Spinal cord (tissue), 10 donors: ENCODE measurements around the gene SRRM2. TPM values are rescaled to one million over a fixed set of nuclear protein-coding genes. Genes with fewer than 3 reads are reported as not detected.

Source experiments
- DNase-seq, 6 donors: peaks; one replicate each; pipeline versions ENCODE4 v3.0.0 to v3.0.0-alpha.2; 2013 to 2015; ENCODE audit warnings: low spot score in 6 of 6, low read depth in 4 of 6
- H3K27ac ChIP-seq: one replicate; pipeline ENCODE4 v1.5.1; 2013; ENCODE audit warnings: low read depth, low read length, control low read depth
- H3K27me3 ChIP-seq: one replicate; pipeline ENCODE4 v1.6.1; 2013; ENCODE audit warnings: low read length; ENCODE audit not compliant: control insufficient read depth, insufficient read depth
- H3K36me3 ChIP-seq: one replicate; pipeline ENCODE4 v1.6.1; 2013; ENCODE audit warnings: low read length; ENCODE audit not compliant: control insufficient read depth, insufficient read depth
- H3K4me1 ChIP-seq: one replicate; pipeline ENCODE4 v1.6.1; 2013; ENCODE audit warnings: low read length; ENCODE audit not compliant: control insufficient read depth, insufficient read depth
- H3K4me3 ChIP-seq: one replicate; pipeline ENCODE4 v1.5.1; 2013; ENCODE audit warnings: low read depth, low read length, control low read depth
- H3K9me3 ChIP-seq: one replicate; pipeline ENCODE4 v1.6.1; 2013; ENCODE audit warnings: low read length; ENCODE audit not compliant: control insufficient read depth, insufficient read depth
- WGBS: methylation state at CpG from one replicate; pipeline ENCODE4 v1.1.5; 2013; ENCODE audit warnings: missing lambda C conversion rate; ENCODE audit not compliant: insufficient coverage; 5-methylcytosine and 5-hydroxymethylcytosine counted together
- polyA plus RNA-seq, 2 donors: library from polyadenylated mRNA; unstranded; fragments of 120-200 nt; gene quantifications; one replicate each; pipeline ENCODE4 v1.2.1, GENCODE V29; 2013; ENCODE audit not compliant: insufficient read length in 2 of 2
- total RNA-seq, 2 donors: library from RNA; depleted of rRNA in 1 of 2; stranded (reverse); fragments of 120-200 nt in 1 of 2; fragments of >200 nt in 1 of 2; gene quantifications; one replicate each; pipeline versions ENCODE4 v1.2.3 to v1.2.4, GENCODE V29; 2013 to 2014
- donor health status: healthy.

SRRM2 gene
- total and polyA plus RNA-seq, 4 donors = 105 to 610 (median 326) TPM

DNA sequence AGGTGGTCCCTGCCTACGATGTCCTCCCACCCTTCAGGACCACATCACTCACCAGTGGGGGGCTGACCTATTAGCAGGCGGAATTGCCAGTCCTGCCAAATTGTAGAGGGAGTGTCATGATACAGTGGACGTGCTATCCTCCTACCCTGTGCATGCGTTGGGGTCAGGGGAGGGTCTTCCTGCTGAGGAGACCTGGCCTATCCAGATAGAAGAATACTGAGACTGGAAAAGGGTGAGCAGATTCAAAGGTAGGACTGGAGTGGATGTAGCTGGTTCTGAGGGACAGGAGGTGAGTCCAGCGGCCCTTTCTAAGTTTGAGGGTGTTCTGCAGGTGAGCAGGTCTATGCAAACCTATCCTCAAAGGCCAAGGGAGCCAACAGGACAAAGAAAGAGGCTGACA is 53.8 kb downstream of the SRRM2 start:
- Histone ChIP-seq H3K4me1 (no peaks in the 10 kb centered on the region), H3K27me3 (peaks cover 7% of the 10 kb centered on the region), H3K27ac (no peak overlapping the region), H3K36me3 (no peaks in the 10 kb centered on the region), H3K4me3 (no peak overlapping the region), H3K9me3 (peaks cover 6% of the 10 kb centered on the region)
- WGBS = 74% methylated on average over 3 of the region's 5 CpGs
- DNase-seq = no peak

GRCh38 chr16:2808181-2808580 is 55.7 kb downstream of the SRRM2 start:
- Histone ChIP-seq H3K4me1 (no peaks in the 10 kb centered on the region), H3K27ac (no peak overlapping the region), H3K36me3 (no peaks in the 10 kb centered on the region), H3K27me3 (peaks cover 15% of the 10 kb centered on the region), H3K4me3 (no peak overlapping the region), H3K9me3 (peaks cover 6% of the 10 kb centered on the region)
- WGBS = 94% methylated on average over 5 of the region's 7 CpGs
- no peak for DNase-seq

- Histone ChIP-seq H3K9me3 (peaks cover under 1% of the 10 kb centered on the region), H3K27ac (no peak overlapping the region), H3K36me3 (no peaks in the 10 kb centered on the region), H3K27me3 (peaks cover 15% of the 10 kb centered on the region), H3K4me3 (no peak overlapping the region), H3K4me1 (no peaks in the 10 kb centered on the region)
- DNase-seq = no peak
- no CpG with 5 or more reads among the region's 3 CpGs for WGBS
Observed at GRCh38 chr16:2809149-2809760, 56.8 kb downstream of the SRRM2 start.

DNA sequence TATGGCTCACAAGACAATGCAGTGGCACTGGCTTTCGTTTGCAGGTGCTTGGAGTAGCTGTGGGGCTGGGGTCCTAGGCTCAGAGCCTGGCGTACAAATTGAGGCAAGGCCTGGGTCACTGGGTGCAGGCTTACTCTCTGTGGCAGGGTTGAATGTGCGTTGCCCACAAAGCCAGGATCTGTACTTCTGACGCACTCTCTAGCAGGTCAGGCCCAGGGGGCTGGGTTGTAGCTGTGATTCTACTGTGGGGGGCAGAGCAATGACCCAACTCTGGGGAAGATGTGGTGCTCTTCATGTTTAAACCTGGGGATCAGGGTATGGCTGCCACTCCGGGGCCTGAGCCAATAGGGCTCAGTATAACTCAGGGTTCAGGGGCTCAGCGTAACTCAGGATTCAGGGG is 58.2 kb downstream of the SRRM2 start:
- no peak for DNase-seq
- H3K4me3 ChIP-seq = no peak overlapping the region
- peaks cover 14% of the 10 kb centered on the region for H3K27me3 ChIP-seq
- no peaks in the 10 kb centered on the region for H3K9me3 ChIP-seq
- no peaks in the 10 kb centered on the region for H3K4me1 ChIP-seq
- no peaks in the 10 kb centered on the region for H3K36me3 ChIP-seq
- 75% methylated on average over 6 of the region's 6 CpGs for WGBS
- H3K27ac ChIP-seq = no peak overlapping the region

- no peak overlapping the region for H3K4me3 ChIP-seq
- H3K9me3 ChIP-seq = no peaks in the 10 kb centered on the region
- DNase-seq = no peak
- H3K27me3 ChIP-seq = peaks cover 12% of the 10 kb centered on the region
- no peaks in the 10 kb centered on the region for H3K36me3 ChIP-seq
- H3K4me1 ChIP-seq = no peaks in the 10 kb centered on the region
- 74% methylated on average over 15 of the region's 15 CpGs for WGBS
- H3K27ac ChIP-seq = no peak overlapping the region
Observed at GRCh38 chr16:2811703-2812471, 59.4 kb downstream of the SRRM2 start.

DNA sequence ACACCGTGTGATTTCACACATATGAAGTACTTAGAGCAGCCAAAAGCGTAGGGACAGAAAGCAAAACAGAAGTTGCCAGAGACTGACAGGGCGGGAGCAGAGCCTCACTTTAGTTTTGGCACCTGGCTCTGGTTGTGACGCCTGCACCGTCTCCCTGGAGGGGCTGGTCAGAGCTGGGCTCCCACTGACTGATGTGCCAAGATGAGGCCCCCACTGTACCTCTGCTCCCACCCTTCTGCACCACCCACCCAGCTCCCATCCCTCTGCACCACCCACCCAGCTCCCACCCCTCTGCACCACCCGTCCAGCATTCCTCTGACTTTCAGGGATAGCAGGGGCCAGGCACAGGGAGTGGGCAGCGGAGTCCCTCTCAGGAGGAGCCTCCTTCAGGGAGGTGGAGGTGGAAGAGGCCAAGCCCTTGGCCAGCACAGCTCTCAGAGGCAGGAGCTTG is 61.4 kb downstream of the SRRM2 start:
- no peaks in the 10 kb centered on the region for H3K36me3 ChIP-seq
- peaks cover 12% of the 10 kb centered on the region for H3K27me3 ChIP-seq
- H3K4me3 ChIP-seq = no peak overlapping the region
- WGBS = 75% methylated on average over 7 of the region's 7 CpGs
- H3K9me3 ChIP-seq = no peaks in the 10 kb centered on the region
- DNase-seq = no peak
- H3K4me1 ChIP-seq = no peaks in the 10 kb centered on the region
- no peak overlapping the region for H3K27ac ChIP-seq

- Histone ChIP-seq H3K27me3 (peaks cover 12% of the 10 kb centered on the region), H3K4me3 (no peak overlapping the region), H3K9me3 (no peaks in the 10 kb centered on the region), H3K27ac (no peak overlapping the region), H3K36me3 (no peaks in the 10 kb centered on the region), H3K4me1 (no peaks in the 10 kb centered on the region)
- WGBS = 81% methylated on average over 16 of the region's 20 CpGs
- no peak for DNase-seq
Observed at GRCh38 chr16:2814551-2815298, 62.3 kb downstream of the SRRM2 start.

- Histone ChIP-seq H3K9me3 (no peaks in the 10 kb centered on the region), H3K4me1 (no peaks in the 10 kb centered on the region), H3K36me3 (no peaks in the 10 kb centered on the region), H3K27ac (no peak overlapping the region), H3K4me3 (no peak overlapping the region), H3K27me3 (peaks cover 11% of the 10 kb centered on the region)
- 77% methylated on average over 10 of the region's 10 CpGs for WGBS
- no peak for DNase-seq
Observed at GRCh38 chr16:2815299-2815771, 62.9 kb downstream of the SRRM2 start.

GRCh38 chr16:2816751-2817339 is 64.4 kb downstream of the SRRM2 start, which contains the start of gene PRSS21:
Gene PRSS21 (plus strand): TSS chr16:2817237. CDS start chr16:2817269, 32 bp downstream.
- H3K27ac ChIP-seq = no peak within 1 kb of the TSS
- H3K4me3 ChIP-seq = no peak within 1 kb of the TSS
- no peak for DNase-seq
- no peaks in the 10 kb centered on the region for H3K9me3 ChIP-seq
- WGBS = 59% methylated on average over 28 of the region's 28 CpGs
- peaks cover 4% of the 10 kb centered on the region for H3K27me3 ChIP-seq
- no peaks in the 10 kb centered on the region for H3K36me3 ChIP-seq
- no peaks in the 10 kb centered on the region for H3K4me1 ChIP-seq
